CD4-positive, alpha-beta T cell treated with Interleukin-17A for 1 hour (primary cell): Measurements from ENCODE around the gene RBM19.

Source experiments
- DNase-seq: peaks from one replicate; pipeline ENCODE4 v3.0.0-alpha.2; 2020

RBM19 gene

DNA sequence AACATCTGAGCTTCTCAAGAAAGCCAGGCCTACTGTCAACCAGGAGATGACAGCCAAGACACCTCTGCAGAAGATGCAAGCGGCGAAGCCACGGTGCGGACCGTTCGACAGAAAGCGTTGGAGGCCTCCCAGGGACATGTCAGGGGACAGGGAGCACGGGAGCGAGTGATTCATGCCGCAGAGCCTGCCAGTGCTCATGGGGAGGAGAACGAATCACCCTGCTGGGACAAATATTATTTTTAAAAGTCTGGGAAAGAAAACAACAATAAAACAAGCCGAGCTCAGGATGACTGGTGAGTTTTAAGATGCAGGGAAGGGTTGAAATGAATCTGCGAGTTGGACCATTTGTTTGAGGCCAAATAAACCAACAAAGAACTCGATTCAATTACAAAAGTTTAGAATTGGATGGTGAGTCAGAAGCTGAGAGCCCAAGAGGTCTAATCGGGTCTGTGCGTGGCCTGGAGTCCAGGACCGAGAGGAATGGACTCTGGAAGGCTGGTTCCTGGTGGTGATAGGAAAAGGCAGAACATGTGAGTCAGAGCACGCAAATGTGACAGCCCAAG, 91.0 kb downstream of the RBM19 start:
- DNase-seq: no peak

DNA sequence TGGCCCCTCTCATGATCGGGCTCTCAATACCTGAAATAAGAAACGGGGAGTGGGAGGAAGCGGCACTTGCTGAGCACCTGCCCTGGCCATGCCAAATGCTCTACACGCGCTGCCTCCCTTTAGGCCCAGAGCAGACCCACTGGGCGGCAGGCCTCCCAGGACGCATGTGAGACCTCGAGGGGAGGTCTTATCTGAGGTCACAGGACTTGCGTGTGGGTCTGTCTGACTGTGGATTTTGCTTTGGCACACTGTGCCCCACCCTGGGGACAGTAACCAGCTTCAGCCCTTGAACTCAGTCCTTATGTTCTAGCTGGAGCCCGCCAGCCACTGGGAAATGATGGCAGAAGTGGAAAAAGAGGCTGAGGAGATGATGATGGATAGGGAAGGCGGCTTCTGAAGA, 91.8 kb downstream of the RBM19 start:
- DNase-seq: no peak

DNA sequence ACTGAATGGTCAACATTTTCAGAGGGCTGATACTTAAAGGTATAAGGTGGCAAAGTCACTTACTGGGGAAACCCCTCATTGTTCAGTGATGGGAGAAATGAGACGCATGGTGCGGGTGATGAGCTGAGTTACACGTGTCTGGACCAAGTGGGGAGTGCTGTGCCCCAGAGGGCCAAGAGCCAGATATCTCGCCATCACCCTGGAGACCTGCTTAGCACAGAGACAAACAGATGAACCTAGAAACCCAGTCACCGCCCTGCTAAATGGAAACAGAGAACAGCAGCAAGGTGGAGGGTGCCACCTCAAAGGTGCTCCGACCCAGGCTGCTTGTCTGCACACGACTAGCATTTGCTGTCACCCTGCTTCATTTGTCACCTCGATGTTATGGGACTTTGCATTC, 92.4 kb downstream of the RBM19 start:
- DNase-seq: no peak

DNA sequence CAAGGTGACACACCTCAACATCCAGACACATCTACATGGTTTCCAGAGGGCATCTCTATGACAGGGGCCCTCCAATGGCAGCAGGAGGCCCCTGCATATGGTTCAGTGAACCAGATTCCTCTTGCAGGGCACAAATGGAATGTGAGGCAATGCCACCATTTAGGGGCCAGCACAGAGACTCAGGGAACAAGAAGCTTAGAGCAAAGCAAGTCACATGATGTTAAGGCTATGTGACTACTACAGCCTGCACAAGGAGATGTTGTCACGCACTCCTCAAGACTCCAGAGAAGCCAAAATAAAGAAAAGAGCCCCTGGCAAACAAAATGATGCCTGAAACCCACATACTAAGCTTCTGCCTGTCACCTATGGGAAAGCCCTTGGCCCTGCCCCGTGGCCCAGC, 95.2 kb downstream of the RBM19 start:
- no peak for DNase-seq

DNA sequence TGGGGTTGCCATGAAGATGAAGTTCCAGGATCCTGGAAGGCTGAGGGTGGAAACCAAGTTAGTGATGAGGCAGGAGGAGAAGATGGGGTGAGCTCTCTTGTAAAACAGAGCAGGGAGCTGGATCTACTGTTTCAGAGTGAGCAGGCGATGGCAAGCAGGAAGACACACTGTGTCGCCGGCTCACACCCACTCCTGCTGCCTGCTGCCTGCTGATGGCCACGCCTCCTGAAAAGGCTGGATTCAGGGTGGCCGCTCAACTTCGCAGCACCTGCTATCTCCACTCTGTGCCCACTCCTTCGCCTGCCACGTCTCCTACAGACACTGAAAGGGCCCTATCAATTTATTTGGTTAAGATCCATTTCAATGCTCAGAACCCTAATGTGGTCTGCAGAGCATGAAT, 96.1 kb downstream of the RBM19 start:
- DNase-seq: no peak

DNA sequence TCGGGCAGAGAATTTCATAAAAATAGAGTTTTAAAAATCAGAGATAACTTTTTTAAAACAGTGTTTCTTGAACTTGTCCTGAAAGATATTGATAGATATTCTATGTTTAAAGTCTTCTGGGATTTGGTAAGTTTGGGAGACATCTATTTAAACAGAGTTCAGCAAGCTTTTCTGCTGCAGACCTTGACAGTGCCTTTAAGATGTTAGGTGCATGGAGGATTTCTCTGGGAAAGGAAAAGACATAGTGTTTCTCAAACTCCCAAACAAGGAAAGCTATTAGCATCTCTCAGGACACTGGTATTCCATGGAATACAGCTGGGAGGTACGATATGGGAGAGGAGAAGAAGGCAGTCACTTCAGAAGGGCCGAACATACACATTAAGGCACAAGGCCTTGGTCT, 97.8 kb downstream of the RBM19 start:
- no peak for DNase-seq

DNA sequence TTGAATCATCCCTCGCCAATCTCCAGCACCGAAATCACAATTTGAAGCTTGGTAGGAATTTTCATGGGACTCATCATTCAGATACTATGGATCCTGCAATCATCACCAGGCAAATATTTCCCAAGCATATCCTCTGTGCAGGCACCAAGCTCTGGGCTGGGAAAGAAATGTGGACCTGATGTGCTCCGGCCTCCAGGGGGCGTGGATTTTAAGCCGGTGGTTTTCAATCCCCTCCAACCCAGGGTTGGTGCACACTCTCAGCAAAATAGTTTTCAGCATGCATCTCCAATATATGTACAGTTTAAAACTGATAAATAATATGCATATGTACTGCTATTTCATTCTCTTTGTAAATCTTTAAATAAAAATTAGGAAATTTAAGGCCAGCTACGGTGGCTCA, 98.9 kb downstream of the RBM19 start:
- no peak for DNase-seq

DNA sequence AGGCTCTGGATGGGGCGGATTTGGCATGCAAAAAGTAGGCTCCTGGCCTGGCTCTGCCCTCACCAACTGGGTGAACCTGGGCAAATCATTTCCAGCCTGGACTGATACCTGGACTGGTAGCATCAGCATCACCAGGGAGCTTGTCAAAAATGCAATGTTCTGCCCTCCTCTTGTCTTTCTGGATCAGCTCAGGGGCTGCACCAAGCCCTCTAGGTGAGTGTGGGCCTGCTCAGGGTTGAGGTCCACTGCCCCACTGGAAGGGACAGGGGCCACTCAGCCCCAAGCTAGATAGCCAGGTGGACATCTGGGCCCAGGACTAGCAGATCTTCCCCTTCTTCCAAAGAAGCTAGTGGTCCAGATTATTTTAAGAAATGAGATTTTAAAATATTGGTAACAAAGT, 99.6 kb downstream of the RBM19 start:
- no peak for DNase-seq

DNA sequence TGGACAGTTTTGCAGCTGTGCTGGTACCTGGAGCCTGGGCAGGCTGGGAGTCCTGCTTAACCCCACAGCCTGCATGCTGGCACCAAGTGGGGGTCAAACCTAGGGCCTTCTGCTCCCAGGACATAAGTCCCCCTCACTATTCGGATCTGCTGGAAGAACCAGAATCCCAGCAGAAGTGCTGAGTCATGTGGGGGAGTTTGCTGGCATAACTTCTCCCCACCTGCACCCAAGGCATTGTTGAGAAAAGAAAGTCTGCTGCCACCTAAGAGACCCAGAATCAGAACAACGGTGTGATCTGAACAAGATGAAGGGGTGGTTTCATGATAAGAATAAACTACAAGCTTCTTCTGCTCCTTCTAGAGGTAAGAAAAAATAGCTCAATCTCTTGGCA, 102.7 kb downstream of the RBM19 start:
- DNase-seq: no peak

DNA sequence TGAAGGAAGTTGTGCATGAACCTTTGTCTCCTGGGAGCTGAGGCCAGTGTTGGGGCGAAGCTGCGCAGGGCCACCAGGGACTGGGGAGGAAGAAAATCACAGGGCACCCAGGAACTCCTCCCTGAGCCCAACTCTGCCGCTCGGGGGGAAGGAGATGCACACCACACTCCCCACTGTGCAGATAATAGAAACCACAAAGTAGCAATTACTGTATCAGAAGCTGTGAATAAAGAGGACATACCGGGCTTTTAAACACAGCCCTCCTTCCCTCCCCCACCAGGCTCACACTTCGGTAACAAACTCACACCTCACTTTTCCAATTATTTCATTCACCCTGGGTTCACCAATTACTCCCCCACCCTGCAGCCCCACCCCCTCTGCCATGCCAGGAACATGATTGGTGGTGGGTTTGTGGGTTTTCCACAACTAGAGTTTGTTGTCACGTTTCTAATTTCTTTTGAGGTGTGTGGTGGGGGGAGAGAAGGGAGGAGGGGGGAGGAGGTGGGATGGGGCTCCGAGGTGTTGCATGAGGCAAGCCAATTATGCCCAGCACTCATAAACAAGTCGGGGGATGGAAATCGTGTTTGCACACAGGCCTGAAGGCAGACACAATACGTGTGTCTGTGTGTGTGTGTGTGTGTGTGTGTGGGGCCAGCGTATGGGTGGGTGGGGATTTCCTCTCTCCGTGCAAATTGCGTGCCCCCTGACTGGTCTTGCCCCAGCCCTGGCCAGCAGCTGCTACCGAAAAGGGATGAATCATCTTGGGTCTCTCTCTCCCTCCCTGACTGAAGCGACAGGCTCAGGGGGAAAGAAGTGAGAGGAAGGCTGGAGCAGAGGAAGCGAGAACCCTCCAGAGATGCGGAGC, 103.3 kb downstream of the RBM19 start:
- DNase-seq: no peak

DNA sequence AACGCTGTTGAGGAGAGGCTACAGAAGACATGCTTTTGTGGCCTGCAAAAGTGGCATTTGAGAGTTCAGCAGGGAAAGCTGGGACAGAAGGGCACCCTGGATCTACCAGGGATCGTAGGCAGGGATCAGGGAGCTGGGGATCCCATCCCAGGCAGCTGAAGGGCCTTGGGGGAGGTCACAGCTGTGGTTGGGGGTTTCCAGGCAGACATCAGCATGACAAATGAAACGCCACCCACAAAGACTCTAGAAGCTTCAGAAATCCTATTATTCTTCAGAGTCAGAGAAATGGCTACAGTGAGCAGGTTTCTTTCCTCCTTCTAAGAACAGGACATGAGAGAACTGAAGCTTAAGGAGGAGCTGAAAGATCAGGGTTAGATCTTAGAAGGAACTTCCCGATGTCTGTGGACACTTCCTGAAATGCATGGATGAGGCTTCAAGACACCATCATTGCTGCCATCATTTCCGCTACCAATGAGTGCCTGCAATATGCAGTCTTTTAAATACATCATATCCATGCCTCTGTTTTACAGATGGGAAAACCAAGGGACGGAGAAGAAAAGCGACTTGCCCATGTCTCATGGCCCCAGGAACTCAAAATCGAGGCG, 104.3 kb downstream of the RBM19 start:
- no peak for DNase-seq

DNA sequence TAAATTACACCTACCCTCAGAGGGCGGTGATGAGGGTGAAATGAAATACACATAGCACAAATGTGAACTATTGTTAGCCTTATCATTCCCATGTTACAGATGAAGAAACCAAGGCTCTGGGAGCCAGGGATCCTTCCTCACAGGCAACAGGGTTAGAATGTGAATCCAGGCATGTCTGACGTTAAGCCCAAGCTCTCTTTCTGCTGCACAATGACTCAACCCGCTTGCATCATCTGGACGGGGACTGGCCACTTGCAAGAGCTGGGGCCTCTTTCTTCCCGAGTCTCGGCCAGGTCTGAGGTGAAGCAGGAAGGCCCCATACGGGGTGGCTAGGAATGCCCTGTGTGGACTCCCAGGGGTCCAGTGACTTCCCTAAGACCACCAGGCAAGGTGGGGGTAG, 105.2 kb downstream of the RBM19 start:
- no peak for DNase-seq

DNA sequence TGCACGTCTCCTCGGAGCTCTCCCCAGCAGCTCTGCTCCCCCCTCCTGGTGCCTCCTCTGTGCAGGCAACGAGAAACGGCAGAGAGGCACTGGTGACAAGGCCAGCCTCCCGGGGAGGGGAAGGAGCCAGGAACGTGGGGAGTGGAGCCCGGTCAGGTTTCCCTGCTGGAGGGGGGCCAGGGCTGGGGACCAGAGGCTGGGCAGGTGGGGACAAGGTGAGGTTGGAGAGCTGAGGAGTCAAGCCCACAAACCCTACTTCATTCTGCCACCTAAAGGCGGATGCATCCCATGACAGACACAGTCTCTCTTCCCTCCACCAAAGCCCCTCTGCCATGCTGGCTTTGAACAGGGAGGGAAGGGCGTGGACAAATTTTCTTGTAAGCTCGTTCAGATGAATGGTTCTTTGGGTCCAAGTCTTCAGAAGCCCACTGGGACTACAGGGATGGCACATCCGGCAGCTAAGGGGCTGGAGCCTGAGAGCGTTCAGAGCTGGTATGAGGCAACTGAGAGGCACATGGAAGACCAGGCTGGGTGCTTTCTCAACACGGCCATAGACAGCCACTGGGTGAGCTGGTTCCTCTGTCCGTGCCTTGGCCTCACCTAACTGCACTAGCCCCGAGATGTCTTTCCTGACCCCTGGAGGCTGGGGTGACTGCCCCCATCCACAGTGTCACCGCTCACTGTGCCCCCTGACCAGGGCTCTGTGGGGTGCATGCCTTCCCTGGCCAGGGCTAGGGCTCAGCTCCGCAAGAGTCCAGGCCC, 105.9 kb downstream of the RBM19 start:
- DNase-seq: no peak

DNA sequence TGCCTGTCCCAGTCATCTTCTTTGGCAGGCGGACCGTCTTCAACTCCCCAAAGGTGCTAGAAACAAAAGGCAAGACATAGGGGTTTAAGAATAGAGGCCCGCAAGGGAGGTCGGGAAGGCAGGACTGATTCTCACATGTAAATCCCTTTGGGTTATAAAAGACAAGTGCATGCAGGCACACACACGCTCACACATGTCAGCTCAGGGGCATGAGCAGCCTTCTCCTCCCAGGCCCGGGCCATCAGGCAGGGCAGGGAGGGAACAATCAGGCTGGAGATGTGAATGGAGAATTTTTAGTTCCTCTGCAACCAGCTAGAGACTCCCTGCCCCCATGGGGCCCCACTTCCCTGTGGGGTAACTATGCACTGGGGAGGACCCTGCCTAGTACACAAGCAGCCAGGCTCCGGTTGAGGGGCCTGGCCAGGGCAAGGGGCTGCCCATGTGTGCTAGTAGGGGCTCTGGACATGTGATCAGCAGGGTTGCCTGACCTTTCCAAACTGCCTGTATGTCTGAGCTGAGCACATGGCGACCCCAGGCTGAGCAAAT, 107.2 kb downstream of the RBM19 start:
- no peak for DNase-seq

DNA sequence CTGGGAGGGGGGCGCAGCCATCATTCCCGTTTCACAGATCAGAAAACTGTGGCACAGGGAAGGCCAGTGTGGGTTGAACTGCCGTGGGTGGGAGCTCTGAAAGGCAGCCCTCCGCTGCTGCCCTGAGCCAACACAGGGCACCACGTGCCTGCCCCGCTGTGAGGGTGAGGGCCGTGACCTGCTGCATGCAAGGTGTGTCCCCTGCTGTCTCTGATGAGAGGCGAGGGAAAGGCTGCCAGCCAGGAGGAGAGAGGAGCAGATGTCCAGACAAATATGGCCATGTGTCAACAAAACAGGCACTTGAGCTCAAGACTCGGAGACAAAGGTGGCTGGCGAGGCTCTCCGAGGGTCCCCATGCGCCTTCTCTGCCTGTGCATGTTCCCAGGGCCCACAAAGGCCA, 108.8 kb downstream of the RBM19 start:
- no peak for DNase-seq

DNA sequence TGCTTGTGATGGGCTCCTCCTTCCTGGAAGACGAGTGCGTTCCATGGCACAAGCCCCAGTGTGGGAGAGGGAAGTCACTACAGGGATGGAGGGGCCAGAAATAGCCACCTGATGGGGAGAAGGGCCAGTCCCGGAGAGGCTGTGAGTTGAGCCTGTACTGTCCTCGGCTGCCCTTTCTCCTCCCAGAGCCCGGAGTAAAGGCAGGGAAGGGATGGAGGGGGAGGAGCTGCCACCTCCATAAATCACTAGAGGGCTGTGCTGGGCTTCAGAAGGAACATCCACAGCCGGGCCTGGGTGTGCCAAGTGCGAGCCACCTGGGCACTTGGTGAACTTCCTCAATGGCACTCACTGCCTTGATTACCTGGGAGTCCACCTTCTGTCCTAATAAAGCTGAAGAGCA, 110.1 kb downstream of the RBM19 start:
- no peak for DNase-seq

DNA sequence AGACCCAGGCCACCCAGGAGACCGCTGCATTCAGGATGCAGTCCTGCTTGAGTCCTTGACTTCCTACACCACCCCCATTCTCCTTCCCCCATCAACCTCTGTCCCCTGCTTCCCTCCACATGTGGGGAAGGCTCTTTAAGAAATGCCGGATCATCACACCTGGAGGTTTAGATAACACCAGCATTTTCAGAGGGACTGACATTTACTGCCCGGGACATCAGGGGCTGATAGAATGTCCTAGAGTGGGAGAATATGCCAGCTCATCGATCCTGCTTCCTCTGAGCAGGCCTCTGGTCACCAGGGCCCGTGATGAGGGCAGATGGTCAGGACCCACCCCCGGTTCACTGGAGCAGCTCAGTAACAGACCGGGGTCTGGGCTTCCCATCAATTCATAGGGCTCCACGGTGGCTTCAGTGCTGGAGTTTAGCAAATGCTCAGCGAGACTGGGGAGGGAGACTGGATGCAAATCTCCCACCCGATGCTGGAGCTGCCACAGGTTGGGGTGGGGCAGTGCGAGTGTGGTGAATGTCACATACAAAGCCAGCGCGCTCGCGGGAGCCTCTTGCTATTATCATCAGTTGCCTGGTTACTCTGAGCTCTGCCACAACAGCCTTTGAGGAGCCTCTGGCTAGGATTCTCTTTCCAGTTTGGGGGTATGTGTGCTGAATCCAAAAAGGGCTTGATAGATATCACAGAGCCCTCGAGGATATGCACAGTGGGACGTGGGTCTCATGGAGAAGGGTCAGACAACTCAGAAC, 111.6 kb downstream of the RBM19 start:
- no peak for DNase-seq

DNA sequence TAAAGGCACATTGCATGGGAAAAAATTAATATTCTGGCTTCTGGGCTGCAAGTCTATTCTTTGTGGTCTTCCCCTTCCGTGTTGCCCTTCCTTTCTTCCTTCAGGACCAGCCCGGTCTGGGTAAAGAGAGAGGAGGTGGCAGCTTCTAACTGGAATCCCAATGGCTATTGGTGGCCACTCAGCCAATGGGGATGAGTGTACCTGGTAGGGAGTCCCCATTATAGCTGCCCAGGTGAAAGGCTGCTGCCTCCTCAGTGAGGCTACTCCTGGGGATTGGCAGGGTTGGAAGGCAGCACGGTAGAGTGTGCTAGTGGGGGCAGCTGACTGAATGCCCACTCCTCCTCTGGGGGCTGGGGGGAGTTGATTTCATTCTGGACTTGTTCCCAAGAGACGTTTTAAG, 112.6 kb downstream of the RBM19 start:
- DNase-seq: no peak

DNA sequence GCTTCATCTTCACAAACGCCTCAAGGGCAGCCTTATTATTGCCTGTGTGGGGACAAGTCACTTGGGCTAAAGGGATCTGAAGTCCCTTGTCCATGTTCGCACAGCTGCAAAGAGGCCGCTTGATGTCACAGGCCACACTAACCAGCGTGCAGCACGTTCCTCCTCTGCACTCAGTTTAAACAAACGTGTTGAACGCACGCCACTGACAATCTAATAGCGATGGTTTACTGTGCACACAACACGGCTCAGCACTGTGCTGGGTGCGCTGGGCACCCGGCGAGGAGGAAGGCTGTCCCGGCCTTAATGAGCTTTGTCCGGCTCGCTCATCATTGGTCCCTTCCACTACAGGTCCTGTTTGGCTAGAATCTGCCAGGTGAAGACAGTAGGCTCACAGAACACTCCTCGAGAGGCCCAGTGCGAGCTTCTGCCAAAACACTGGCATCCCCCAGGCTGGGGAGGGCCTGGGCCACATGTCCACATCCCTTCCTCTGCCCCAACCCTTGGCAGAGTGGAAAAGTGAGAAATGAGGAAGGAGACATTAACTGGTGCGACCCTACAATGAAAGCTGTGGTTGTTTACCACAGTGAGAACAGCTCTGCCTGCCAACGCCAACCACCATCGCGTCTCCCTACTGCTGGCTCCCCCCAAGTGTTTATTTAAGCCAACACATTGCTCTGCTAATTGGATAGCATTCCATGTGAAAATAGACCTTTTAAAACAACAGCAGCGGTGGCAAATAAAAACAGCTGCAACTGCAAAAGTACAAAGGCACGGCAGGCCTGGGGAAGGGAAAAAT, 113.2 kb downstream of the RBM19 start:
- DNase-seq: no peak

DNA sequence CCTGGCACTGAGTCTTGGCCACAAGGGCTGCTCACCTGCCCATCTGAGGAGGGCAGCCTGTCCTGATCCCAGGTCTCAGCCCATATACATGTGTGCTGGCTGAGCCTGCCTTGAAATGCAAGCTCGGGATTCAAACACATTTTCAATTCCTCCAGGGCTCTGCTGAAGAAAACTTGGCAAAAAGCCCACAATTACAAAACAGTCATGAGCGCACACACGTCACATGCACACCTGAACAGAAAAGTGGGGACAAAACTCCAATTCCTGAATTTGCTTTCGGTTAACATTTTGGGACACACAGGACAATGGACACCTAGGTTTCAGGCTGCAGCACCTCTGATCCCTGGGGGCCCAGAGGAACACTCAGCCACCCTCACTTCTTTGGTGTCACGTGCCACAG, 113.9 kb downstream of the RBM19 start:
- DNase-seq: no peak

DNA sequence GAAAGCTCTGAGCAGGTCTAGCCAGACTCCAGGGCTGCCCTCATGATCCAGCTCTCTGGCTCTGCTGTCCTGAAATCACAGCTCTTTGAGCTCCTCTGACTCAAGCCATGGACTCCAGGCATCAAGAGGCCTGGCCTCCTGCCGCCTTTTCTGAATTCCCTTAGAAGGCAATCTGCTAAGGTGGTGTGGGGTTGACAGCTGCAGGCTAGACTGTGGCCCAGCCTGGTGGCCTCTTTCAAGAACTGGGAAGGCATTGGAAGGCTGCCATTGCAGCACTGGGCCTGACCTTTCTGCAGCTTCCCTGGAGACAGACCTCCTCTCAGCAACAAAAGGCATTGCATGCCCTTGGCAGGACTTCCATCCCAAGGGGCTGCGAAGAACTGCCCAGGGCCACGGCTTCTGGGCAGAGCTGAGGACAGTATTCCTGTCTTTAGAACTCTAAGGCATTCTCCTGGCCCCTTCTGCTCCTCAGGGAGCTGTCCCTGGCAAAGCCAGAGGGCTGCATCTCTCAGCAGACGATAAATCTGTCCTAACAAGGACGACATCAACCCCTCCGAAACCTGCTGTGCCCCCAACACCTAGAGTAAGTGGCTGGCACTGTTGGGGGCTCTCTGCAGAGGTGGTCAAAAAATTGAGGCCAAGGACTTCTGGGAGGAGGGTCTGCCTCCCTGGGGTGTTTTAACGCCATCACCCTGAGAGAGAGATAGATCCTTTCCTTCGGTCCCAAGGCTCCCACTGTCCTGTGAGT, 115.6 kb downstream of the RBM19 start:
- no peak for DNase-seq
